HepG2 (cell line): ENCODE measurements around the gene FBF1. TPM values are rescaled to one million over a fixed set of nuclear protein-coding genes. Genes with fewer than 3 reads are reported as not detected.

Experiments used
- DMTF1 ChIP-seq: sonication (generic); formaldehyde crosslinking; IDR thresholded peaks from 2 replicates; pipeline ENCODE4 v1.4.0; 2020; ENCODE audit warnings: mild to moderate bottlenecking, missing genetic modification reagents
- IKZF1 ChIP-seq: fragments of 450-650 bp; IDR thresholded peaks from 2 replicates; pipeline ENCODE4 v1.7.1; 2016
- LRRFIP1 ChIP-seq: sonication (generic); formaldehyde crosslinking; conservative IDR thresholded peaks from 2 replicates; pipeline ENCODE4 v1.4.0; 2020; ENCODE audit warnings: missing genetic modification reagents
- MTERF4 ChIP-seq: sonication (generic); formaldehyde crosslinking; IDR thresholded peaks from 2 replicates; pipeline ENCODE4 v1.8.0; 2023; ENCODE audit warnings: mild to moderate bottlenecking, missing genetic modification reagents
- SNAPC4 ChIP-seq: sonication (generic); formaldehyde crosslinking; IDR thresholded peaks from 2 replicates; pipeline ENCODE4 v1.4.0; 2020; ENCODE audit warnings: mild to moderate bottlenecking, missing genetic modification reagents
- SRY ChIP-seq: sonication (generic); formaldehyde crosslinking; IDR thresholded peaks from 2 replicates; pipeline ENCODE4 v1.8.0; 2022; ENCODE audit warnings: mild to moderate bottlenecking, missing genetic modification reagents
- WIZ ChIP-seq: sonication (generic); formaldehyde crosslinking; IDR thresholded peaks from 2 replicates; pipeline ENCODE4 v1.5.1; 2020; ENCODE audit warnings: mild to moderate bottlenecking, missing genetic modification reagents
- ZBTB21 ChIP-seq: sonication (generic); formaldehyde crosslinking; IDR thresholded peaks from 2 replicates; pipeline ENCODE4 v1.4.0; 2020; ENCODE audit warnings: missing genetic modification reagents
- ZFP41 ChIP-seq: sonication (generic); formaldehyde crosslinking; IDR thresholded peaks from 2 replicates; pipeline ENCODE4 v1.4.0; 2020; ENCODE audit warnings: mild to moderate bottlenecking, missing genetic modification reagents, borderline replicate concordance
- ZHX1 ChIP-seq: sonication (generic); formaldehyde crosslinking; IDR thresholded peaks from 2 replicates; pipeline ENCODE4 v1.8.1; 2022; ENCODE audit warnings: low read depth, mild to moderate bottlenecking, missing genetic modification reagents
- ZNF20 ChIP-seq: sonication (generic); formaldehyde crosslinking; IDR thresholded peaks from 2 replicates; pipeline ENCODE4 v1.4.0; 2020; ENCODE audit warnings: mild to moderate bottlenecking, moderate library complexity, missing genetic modification reagents
- ZNF468 ChIP-seq: sonication (generic); formaldehyde crosslinking; IDR thresholded peaks from 2 replicates; pipeline ENCODE4 v1.8.0; 2022; ENCODE audit warnings: mild to moderate bottlenecking, moderate library complexity, missing genetic modification reagents
- ZNF546 ChIP-seq: sonication (generic); formaldehyde crosslinking; conservative IDR thresholded peaks from 2 replicates; pipeline ENCODE4 v1.8.1; 2023; ENCODE audit warnings: mild to moderate bottlenecking, missing genetic modification reagents
- ZNF564 ChIP-seq: sonication (generic); formaldehyde crosslinking; IDR thresholded peaks from 2 replicates; pipeline ENCODE4 v1.8.1; 2023; ENCODE audit warnings: mild to moderate bottlenecking, missing genetic modification reagents
- polyA plus RNA-seq, 8 experiments: library from polyadenylated mRNA; depleted of rRNA in 3 of 8; stranded (reverse) in 7 of 8; unstranded in 1 of 8; fragments of >200 nt; fragmentation: Illumina TruSeq in 4 of 8; extraction: Trizol in 4 of 8; gene quantifications; 2 replicates each; pipeline versions ENCODE4 v1.2.1 to v1.2.3, GENCODE V29; 2011 to 2016; ENCODE audit warnings: low read depth in 4 of 8, missing spikeins in 1 of 8, mixed read lengths in 1 of 8; ENCODE audit not compliant: insufficient read depth in 1 of 8
- total RNA-seq, 5 experiments: library from RNA; depleted of rRNA; stranded (reverse); fragments of >200 nt; fragmentation: Illumina TruSeq; extraction: Trizol; gene quantifications; 2 replicates each; pipeline ENCODE4 v1.2.3, GENCODE V29; 2016; ENCODE audit warnings: low read depth in 1 of 5

The FBF1 gene
- total and polyA plus RNA-seq, 2 of the 13 experiments (the other 11 are each of a cell fraction or from before 2014, with no cell fraction given) = 2.4 to 8.1 TPM

- no peak for TF ChIP-seq ZBTB21 (CRISPR knock-in tag)
- TF ChIP-seq ZNF20 (CRISPR knock-in tag) = no peak
- no peak for TF ChIP-seq IKZF1
- no peak for TF ChIP-seq DMTF1 (CRISPR knock-in tag)
- no peak for TF ChIP-seq MTERF4 (CRISPR knock-in tag)
- TF ChIP-seq ZHX1 (CRISPR knock-in tag) = no peak
- no peak; the same call in 1 of the 2 replicates for TF ChIP-seq SRY (CRISPR knock-in tag)
- no peak for TF ChIP-seq SNAPC4 (CRISPR knock-in tag)
- TF ChIP-seq WIZ (CRISPR knock-in tag) = no peak; the same call in 1 of the 2 replicates
- TF ChIP-seq ZNF546 (CRISPR knock-in tag) = peak; percentile 91
- TF ChIP-seq ZNF564 (CRISPR knock-in tag) = peak; percentile 7; the same call in 1 of the 2 replicates
- 0 out of 2 replicates have a peak, but pooled peaks have one; percentile 53 for TF ChIP-seq ZFP41 (CRISPR knock-in tag)
- TF ChIP-seq LRRFIP1 (CRISPR knock-in tag) = no peak
- no peak for TF ChIP-seq ZNF468 (CRISPR knock-in tag)
Measured at GRCh38 chr17:75878174-75878998, 62.5 kb downstream of the FBF1 start, which contains the start of gene TRIM47 (continued).
